Ecto neural progenitor cell (in vitro differentiated cells): ENCODE results near the gene CRYBG2.
"Not testable (repeated sequence)": the region's sequence is repeated elsewhere in the genome, so short reads cannot be mapped to it uniquely, and the experiment has no call there.

Experiments
- DNase-seq: peaks from one replicate; pipeline ENCODE4 v3.0.0-alpha.2; 2018; ENCODE audit warnings: low spot score

The CRYBG2 gene

GRCh38 chr1:26349188-26349876, 4.6 kb downstream of the CRYBG2 start:
- peak; percentile 62 for DNase-seq

GRCh38 chr1:26346274-26347033, 7.5 kb downstream of the CRYBG2 start:
- DNase-seq, result no peak

- DNase-seq, result peak; percentile 53
Observed at GRCh38 chr1:26345718-26346117, 8.2 kb downstream of the CRYBG2 start.

GRCh38 chr1:26344147-26344920, 9.6 kb downstream of the CRYBG2 start:
- no peak for DNase-seq

- DNase-seq, result no peak
Observed at GRCh38 chr1:26340047-26340481, 13.9 kb downstream of the CRYBG2 start.

- no peak for DNase-seq
Observed at GRCh38 chr1:26338670-26339069, 15.3 kb downstream of the CRYBG2 start.

GRCh38 chr1:26337625-26338024, 16.3 kb downstream of the CRYBG2 start:
- no peak for DNase-seq

GRCh38 chr1:26337206-26337535, 16.8 kb downstream of the CRYBG2 start:
- no peak for DNase-seq

- DNase-seq, result peak; percentile 90
Observed at GRCh38 chr1:26336477-26337205, 17.3 kb downstream of the CRYBG2 start.

GRCh38 chr1:26335774-26336476, 18.0 kb downstream of the CRYBG2 start:
- DNase-seq, result no peak

GRCh38 chr1:26333312-26333711, 20.6 kb downstream of the CRYBG2 start:
- not testable (repeated sequence) for DNase-seq

- no peak for DNase-seq
Observed at GRCh38 chr1:26330276-26330675, 23.7 kb downstream of the CRYBG2 start.

- not testable (repeated sequence) for DNase-seq
Observed at GRCh38 chr1:26329380-26329779, 24.6 kb downstream of the CRYBG2 start.

GRCh38 chr1:26328597-26328996, 25.3 kb downstream of the CRYBG2 start:
- DNase-seq, result no peak

- DNase-seq, result no peak
Observed at GRCh38 chr1:26327956-26328362, 26.0 kb downstream of the CRYBG2 start.

- no peak for DNase-seq
Observed at GRCh38 chr1:26324550-26324949, 29.4 kb downstream of the CRYBG2 start.

- DNase-seq, result no peak
Observed at GRCh38 chr1:26323382-26323781, 30.5 kb downstream of the CRYBG2 start.

GRCh38 chr1:26322042-26322331, 31.9 kb downstream of the CRYBG2 start:
- DNase-seq, result no peak

- DNase-seq, result peak; percentile 93
Observed at GRCh38 chr1:26321315-26322041, 32.5 kb downstream of the CRYBG2 start.

- no peak for DNase-seq
Observed at GRCh38 chr1:26320896-26321295, 33.0 kb downstream of the CRYBG2 start.
